ENCODE results near the gene HDAC4.

DNA sequence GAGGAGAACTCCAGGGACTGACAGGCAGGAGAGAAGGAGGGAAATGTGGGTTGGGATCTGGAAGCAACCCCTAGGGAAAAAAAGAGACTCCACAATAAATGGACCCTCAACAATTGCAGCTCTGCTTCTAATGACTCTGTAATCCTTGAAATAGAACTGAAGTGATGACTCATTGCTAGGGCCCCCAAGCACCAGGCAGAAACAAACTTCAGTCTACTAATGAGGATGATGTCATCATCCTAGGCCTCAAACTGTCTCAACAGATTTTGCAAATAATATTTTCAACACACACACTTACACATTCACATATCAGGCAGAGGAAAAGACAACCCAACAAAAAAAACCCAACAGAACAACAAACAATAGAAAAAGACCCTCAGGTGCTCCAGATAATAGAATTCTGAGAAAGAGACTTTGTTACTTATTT, 143.3 kb downstream of the HDAC4 start:
- no peak for TF ChIP-seq GATA2 (IDR thresholded peaks at IDR 0.05; ENCODE audit: low read depth, low read length)
- no peak for TF ChIP-seq GATA3 (IDR thresholded peaks at IDR 0.05; ENCODE audit: low read depth, low read length)

Data from SH-SY5Y (cell line).